Breast epithelium (tissue), 4 donors: ENCODE data around the gene POLR2F. TPM values are rescaled to one million over a fixed set of nuclear protein-coding genes. Genes with fewer than 3 reads are reported as not detected.
A peak's percentile ranks its signal among the peaks of the same experiment; 100 is the strongest.
"Not testable (repeated sequence)": the region's sequence is repeated elsewhere in the genome, so short reads cannot be mapped to it uniquely, and the experiment has no call there.

Source experiments
- DNase-seq, 2 donors: peaks; one replicate each; pipeline ENCODE4 v3.0.0-alpha.2; 2019; ENCODE audit warnings: low spot score in 2 of 2
- H3K27ac ChIP-seq, 2 donors: fragments of 200-600 bp; sonication (generic) in 1 of 2; one replicate each; pipeline ENCODE4 v1.5.1; 2016 to 2019; ENCODE audit warnings: mild to moderate bottlenecking in 1 of 2
- H3K27me3 ChIP-seq, 2 donors: fragments of 200-600 bp; sonication (generic) in 1 of 2; one replicate each; pipeline versions ENCODE4 v1.5.1 to v1.6.0; 2017 to 2019; ENCODE audit warnings: control low read depth in 1 of 2, mild to moderate bottlenecking in 1 of 2
- H3K36me3 ChIP-seq: fragments of 200-600 bp; one replicate; pipeline ENCODE4 v1.5.1; 2019
- H3K4me1 ChIP-seq, 2 donors: fragments of 200-600 bp; sonication (generic); one replicate each; pipeline ENCODE4 v1.5.1; 2016 to 2019; ENCODE audit warnings: control low read depth in 1 of 2
- H3K4me3 ChIP-seq, 3 donors: fragments of 200-600 bp; sonication (generic); 1 replicate in 2 of 3; 2 replicates in 1 of 3; pipeline ENCODE4 v1.5.1; 2016 to 2019; ENCODE audit warnings: mild to moderate bottlenecking in 3 of 3, moderate library complexity in 2 of 3
- H3K9me3 ChIP-seq, 2 donors: fragments of 200-600 bp; sonication (generic) in 1 of 2; one replicate each; pipeline ENCODE4 v1.5.1; 2016 to 2019; ENCODE audit warnings: control low read depth in 1 of 2
- CTCF ChIP-seq, 3 donors: fragments of 450-650 bp; IDR thresholded peaks; one replicate each; pipeline ENCODE4 v1.5.1; 2016 to 2017; ENCODE audit warnings: antibody characterized with exemption in 3 of 3, mild to moderate bottlenecking in 3 of 3, moderate library complexity in 3 of 3
- POLR2A ChIP-seq: fragments of 450-650 bp; IDR thresholded peaks from one replicate; pipeline ENCODE4 v1.6.1; 2016; ENCODE audit warnings: antibody characterized with exemption, mild to moderate bottlenecking, moderate library complexity
- POLR2AphosphoS5 ChIP-seq, 3 donors: sonication (generic); formaldehyde crosslinking; IDR thresholded peaks; one replicate each; pipeline ENCODE4 v1.6.1; 2017; ENCODE audit warnings: antibody characterized with exemption in 3 of 3
- intact Hi-C: fragments of 100-400 bp; cut with DNase I; formaldehyde crosslinking; loops from one replicate; pipeline ENCODE4 v1.15.1; 2023; ENCODE audit warnings: low total_unique reads
- total RNA-seq, 3 donors: library from RNA; depleted of rRNA; stranded (reverse); fragments of >200 nt; gene quantifications; one replicate each; pipeline ENCODE4 v1.1.0, GENCODE V29; 2016

POLR2F gene
- total RNA-seq, 3 donors from 2014 or later: 66.7 to 93.7 (median 82.4) TPM

- intact Hi-C loops: no loop called here
Measured at GRCh38 chr22:37951305-37951704, 2.2 kb upstream of the POLR2F start.

GRCh38 chr22:37952629-37953028, 870 bp upstream of the POLR2F start:
- H3K27me3 ChIP-seq, H3K9me3 ChIP-seq, H3K36me3 ChIP-seq, DNase-seq, H3K4me1 ChIP-seq, intact Hi-C loops: not testable (repeated sequence)
- H3K27ac ChIP-seq: peak overlapping the region in 1 of 2 donors; percentile 78
- peak overlapping the region; percentile 82 to 99 (median 94) for H3K4me3 ChIP-seq

More at GRCh38 chr22:37951305-37951704, 2.2 kb upstream of the POLR2F start:
- TF ChIP-seq POLR2AphosphoS5 (IDR thresholded peaks at IDR 0.05) (no peak), POLR2A (no peak), CTCF (IDR thresholded peaks at IDR 0.05) (no peak)
- H3K36me3 ChIP-seq: no peaks in the 10 kb centered on the region
- H3K4me1 ChIP-seq: peaks cover 0 to 5% of the 10 kb centered on the region in 2 donors
- no peak overlapping the region for H3K27ac ChIP-seq
- H3K27me3 ChIP-seq: no peaks in the 10 kb centered on the region
- no peak overlapping the region for H3K4me3 ChIP-seq
- DNase-seq: no peak
- H3K9me3 ChIP-seq: no peaks in the 10 kb centered on the region

GRCh38 chr22:37953062-37953436, 450 bp upstream of the POLR2F start:
- H3K27ac ChIP-seq: peak overlapping the region; percentile 78 to 88
- intact Hi-C loops: no loop called here

GRCh38 chr22:37954686-37955085, 1.2 kb downstream of the POLR2F start:
- intact Hi-C loops: no loop called here
- H3K27ac ChIP-seq: no peak overlapping the region
- H3K9me3 ChIP-seq: no peaks in the 10 kb centered on the region
- peaks cover 7% of the 10 kb centered on the region for H3K36me3 ChIP-seq
- H3K4me1 ChIP-seq: peaks cover 0 to 5% of the 10 kb centered on the region in 2 donors
- no peaks in the 10 kb centered on the region for H3K27me3 ChIP-seq
- DNase-seq: no peak
- TF ChIP-seq CTCF (IDR thresholded peaks at IDR 0.05) (no peak), POLR2AphosphoS5 (IDR thresholded peaks at IDR 0.05) (no peak), POLR2A (no peak)
- peak overlapping the region; percentile 82 to 99 (median 94) for H3K4me3 ChIP-seq

More at GRCh38 chr22:37953062-37953436, 450 bp upstream of the POLR2F start:
- H3K4me3 ChIP-seq: peak overlapping the region; percentile 82 to 99 (median 94)
- DNase-seq: no peak
- H3K4me1 ChIP-seq: peaks cover 0 to 5% of the 10 kb centered on the region in 2 donors
- no peaks in the 10 kb centered on the region for H3K9me3 ChIP-seq
- TF ChIP-seq POLR2A (no peak), POLR2AphosphoS5 (IDR thresholded peaks at IDR 0.05) (no peak), CTCF (IDR thresholded peaks at IDR 0.05) (no peak)
- H3K27me3 ChIP-seq: no peaks in the 10 kb centered on the region
- H3K36me3 ChIP-seq: peaks cover 7% of the 10 kb centered on the region

GRCh38 chr22:37955825-37956397, 2.4 kb downstream of the POLR2F start:
- H3K36me3 ChIP-seq, intact Hi-C loops, H3K27ac ChIP-seq: not testable (repeated sequence)

GRCh38 chr22:37957232-37957631, 3.7 kb downstream of the POLR2F start:
- no peaks in the 10 kb centered on the region for H3K27me3 ChIP-seq
- peaks cover 0 to 5% of the 10 kb centered on the region in 2 donors for H3K4me1 ChIP-seq
- no peak overlapping the region for H3K4me3 ChIP-seq
- peaks cover 7% of the 10 kb centered on the region for H3K36me3 ChIP-seq
- H3K9me3 ChIP-seq: no peaks in the 10 kb centered on the region
- DNase-seq: no peak
- TF ChIP-seq CTCF (IDR thresholded peaks at IDR 0.05) (no peak), POLR2A (no peak), POLR2AphosphoS5 (IDR thresholded peaks at IDR 0.05) (no peak)
- H3K27ac ChIP-seq: no peak overlapping the region
- intact Hi-C loops: no loop called here

More at GRCh38 chr22:37955825-37956397, 2.4 kb downstream of the POLR2F start:
- H3K4me1 ChIP-seq, H3K4me3 ChIP-seq, H3K9me3 ChIP-seq, H3K27me3 ChIP-seq, DNase-seq: not testable (repeated sequence)
